T-helper 9 cell (primary cell): ENCODE results near the gene ULK4.
A peak's percentile ranks its signal among the peaks of the same experiment; 100 is the strongest.
"Not testable (repeated sequence)": the region's sequence is repeated elsewhere in the genome, so short reads cannot be mapped to it uniquely, and the experiment has no call there.

ENCODE experiments used
- DNase-seq: peaks from one replicate; pipeline ENCODE4 v3.0.0-alpha.2; 2020
- total RNA-seq, 2 donors: gene quantifications; one replicate each; lab custom pipeline; 2026; lab: John Stamatoyannopoulos, UW

The ULK4 gene
- total RNA-seq: 36.9 to 39.3 reads per million in 2 donors

DNA sequence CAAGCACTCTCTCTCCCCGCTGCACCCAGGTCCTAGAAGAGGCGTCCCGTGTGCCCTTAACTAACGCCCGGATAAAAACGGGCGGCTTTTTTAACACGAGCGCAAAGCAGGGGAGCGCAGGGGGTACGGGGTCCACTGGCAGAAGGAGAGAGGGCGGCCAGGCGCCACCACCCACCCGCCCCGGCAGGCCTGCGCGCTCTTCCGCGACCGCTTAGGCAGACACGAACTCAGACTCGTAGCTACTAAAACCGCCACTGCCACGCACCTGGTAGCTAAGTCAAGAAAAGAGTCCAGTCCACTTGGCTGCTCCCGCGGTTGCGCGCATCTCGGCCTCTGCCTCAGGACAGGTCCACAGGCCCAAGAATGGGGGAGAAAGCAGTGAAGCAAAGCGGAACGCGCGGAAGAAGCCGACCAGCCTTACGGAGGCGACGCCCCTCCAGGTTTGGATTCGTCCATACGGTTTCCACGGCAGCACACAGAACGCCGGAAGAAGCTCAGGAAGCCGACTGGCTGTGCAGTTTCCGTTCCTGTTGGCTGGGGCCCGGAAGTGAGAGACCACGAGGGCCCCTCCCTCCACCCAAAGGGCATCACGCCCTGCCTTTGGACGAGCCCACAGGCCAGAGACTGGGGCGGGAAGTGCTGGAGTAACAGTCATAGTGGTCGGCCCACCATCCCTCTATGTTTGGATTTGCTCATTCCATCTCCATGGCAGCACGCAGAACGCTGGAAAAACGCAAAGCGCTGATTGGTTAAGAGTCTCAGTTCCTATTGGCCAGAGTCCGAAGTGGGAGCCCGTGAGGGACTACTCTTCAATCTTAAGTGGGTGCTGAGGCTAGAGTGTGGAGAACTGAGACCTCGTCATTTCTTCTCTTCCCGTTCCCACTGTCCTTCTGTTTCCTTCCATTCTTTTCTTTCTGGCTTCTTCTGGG, at the start of gene ULK4:
Gene ULK4, minus strand, starts transcription at position 353 of the 929 bp plus-strand sequence. CDS start 7,344 bp downstream, outside the sequence.
- DNase-seq: peak; percentile 88

DNA sequence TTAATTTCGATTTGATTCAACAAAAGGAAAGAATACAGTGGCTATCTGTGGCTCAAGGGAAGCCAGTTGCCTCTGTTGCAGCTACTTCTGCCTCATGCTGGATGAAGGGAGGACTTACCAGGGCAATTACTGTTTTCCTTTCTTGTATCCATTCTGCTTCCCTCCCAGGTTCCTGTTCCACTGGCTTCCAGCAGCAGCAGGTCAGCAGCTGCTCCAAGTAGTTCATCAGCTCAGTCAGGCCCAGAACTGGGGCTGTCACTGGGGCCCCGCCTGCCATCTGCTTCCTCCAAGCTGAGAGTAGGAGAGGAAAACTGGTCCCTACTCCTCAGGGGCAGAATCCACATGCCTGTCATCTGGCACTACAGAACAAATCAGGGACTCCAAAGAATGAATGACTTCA, 48.6 kb upstream of the ULK4 start:
- no peak for DNase-seq

DNA sequence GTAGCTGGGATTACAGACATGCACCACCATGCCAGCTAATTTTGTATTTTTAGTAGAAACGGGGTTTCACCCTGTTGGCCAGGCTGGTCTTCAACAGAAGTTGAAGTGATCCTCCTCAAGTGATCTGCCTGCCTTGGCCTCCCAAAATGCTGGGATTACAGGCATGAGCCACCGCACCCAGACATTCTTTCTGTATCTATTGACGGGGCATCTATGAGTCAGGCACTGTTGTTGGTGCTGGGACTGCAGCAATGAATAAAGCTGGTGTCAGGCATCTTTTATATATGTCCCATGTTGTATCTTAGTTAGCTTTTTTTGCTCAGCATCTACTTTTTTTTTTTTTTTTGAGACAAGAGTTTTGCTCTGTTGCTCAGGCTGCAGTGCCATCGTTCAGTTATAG, 47.6 kb upstream of the ULK4 start:
- no peak for DNase-seq

DNA sequence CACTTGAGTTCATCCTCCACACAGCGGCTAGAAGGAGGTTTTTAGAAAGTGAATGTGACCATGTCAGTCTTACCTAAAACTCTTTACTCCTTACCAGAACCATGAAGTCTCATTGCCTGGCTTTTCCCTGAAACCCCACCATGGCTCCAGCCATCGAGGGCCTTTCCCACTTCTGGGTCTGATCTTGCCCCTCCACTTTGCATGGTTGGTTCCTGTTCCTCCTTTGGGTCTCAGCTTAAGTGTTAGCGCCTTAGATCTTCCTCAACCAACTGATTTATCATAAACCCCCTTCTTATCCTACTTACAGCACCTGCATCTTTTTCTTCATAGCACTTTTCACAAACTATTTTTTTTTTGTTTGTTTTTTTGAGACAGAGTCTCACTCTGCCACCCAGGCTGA, 45.9 kb upstream of the ULK4 start:
- no peak for DNase-seq

DNA sequence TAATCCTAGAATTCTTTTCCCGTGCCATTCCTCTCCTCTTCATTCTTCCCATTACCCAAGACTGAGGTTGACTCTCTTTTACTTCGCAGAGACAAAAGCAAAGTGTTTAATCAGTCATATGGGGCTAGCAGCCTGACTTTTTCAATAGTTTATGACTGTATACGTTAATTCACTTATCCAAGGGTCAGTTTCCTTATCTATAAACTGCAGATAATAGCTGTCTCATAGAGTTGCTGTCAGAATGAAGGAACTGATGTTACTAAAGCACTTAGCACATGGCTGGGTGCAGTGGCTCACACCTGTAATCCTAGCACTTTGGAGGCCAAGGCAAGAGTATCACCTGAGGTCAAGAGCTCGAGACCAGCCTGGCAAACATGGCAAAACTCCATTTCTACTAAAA, 43.5 kb upstream of the ULK4 start:
- no peak for DNase-seq

DNA sequence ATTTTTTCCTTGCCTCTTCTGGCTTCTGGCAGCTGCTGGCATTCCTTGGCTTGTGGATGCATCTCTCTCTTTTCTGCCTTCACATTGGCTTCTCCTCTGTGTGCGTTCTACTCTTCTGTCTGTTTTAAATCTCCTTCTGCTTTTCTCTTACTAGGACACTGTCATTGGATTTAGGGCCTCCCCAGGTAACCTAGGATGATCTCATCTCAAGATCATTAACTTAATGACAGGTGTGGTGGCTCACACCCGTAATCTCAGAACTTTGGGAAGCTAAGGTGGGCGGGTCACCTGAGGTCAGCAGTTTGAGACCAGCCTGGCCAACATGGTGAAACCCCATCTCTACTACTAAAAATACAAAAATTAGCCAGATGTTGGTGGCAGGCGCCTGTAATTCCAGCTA, 40.9 kb upstream of the ULK4 start:
- DNase-seq: no peak

DNA sequence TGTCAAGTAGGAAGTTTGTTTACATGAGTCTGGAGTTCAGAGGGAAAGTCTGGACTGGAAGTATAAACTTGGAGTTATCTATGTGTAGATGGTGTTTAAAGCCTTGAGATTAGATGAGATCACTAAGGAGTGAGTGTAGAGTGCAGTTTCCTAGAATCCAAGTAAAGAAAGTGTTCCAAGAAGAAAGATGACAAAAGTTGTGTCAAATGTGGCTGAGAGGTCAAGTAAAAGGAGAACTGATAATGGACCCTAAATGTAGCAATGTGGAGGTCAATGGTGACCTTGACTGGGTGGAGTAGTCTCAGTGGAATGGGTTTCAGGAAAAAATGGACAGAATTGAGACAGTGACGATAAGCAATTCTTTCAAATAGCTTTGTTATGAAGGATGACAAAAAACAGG, 39.9 kb upstream of the ULK4 start:
- DNase-seq: no peak

DNA sequence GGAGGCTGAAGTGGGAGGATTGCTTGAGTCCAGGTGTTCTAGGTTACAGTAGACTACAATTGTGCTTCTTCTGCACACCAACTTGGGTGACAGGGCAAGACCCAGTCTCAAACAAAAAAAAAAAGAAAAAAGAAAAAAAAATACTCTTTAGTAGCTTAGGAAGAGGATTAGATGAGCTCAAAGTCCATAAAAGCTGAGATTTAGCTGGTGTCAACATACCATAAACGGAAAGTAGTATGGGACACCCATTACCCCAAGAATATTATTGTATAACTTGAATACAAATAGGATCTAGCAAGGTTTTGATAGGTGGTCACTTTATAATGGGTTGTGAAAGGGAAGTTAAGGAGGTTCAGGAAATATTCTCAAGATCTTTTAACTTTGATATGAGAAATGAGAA, 38.0 kb upstream of the ULK4 start:
- DNase-seq: no peak

DNA sequence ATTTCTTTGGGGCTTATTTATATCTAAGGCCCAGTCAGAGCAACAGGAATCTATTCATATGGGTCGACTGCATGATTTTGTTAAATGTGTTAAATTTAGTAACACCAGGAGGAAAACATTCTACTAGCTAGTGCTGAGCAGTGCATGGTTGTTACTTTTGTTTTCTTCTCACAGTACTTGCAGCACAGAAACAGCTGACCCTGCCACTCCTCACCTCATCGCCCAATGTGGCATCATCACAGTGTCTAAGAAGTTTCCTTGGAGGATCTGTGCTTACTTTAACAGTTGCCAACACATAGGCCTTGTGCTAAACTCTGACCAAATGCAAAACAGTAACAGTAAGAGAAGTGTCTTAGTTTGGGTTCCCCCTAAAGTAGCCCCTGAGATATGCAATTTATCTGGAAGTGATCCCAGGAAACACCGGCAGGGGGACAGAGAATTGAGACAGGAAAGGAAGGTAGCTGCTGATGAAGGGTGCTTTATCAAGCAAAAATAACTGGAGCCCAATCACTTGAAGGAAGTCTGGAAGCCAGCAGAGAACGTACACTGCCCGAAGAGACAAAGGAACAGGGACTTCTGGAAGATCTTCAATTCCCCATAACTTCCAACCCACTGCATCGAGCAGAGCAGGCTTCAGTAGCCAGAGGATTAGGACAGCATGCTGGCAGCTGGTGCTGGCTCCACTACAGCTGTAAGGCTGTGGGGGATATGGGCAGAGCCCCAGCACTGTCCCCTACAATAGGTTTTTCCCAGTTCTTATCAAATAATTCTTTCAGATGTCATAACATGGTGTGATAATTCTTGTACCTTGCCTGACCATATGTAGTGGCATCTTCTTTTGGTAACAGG, 36.0 kb upstream of the ULK4 start:
- no peak for DNase-seq

DNA sequence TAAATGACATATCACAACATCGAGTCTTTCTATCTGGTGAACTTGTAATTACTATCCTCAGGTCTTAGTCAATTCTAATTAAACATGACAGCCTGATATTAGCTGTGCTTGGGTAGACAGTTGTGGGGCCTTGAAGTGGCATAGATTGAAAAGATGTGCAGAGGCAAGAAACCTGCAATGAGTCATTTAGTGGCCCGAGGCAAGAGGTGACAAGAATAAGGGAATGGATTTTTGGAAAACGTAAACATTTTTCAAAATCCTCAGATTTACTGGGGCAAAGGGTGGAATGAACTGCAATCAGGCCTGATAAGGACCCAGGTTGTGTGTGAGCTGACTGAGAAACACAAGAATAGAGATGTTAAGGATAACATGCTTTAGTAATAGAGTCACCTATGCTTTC, 29.5 kb upstream of the ULK4 start:
- no peak for DNase-seq

DNA sequence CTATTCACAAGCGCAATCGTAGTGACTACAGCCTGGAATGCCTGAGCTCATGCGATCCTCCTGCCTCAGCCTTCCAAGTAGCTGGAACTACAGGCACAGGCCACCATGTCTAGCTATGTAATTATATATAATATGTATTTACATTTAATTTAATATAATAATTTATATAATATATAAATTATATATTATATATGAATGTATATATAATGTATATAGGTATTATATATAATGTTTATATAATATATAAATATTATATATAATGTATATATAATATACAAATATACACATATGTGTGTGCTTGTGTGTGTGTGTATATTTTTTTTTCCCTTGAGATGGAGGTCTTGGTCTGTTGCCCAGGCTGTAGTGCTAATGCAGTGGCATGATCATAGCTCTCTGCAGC, 27.6 kb upstream of the ULK4 start:
- DNase-seq: no peak

DNA sequence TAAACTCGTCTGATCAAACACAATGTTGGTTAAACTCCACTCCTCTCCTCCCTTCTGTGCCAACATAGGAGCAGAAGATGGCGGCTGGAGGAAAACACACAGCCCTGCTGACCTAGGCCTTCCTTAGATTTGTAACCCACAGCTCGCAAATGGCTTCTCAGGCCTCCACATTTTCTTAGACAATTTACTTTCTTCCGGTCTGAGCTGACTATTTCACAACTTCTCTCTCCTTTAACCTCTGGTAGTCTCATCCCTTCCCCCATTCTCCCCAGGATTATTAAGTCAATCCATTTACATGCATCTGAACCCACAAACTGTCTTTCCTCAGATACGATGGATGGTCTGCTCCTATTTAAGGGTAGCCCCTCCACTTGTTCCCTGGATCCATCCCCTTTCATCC, 25.7 kb upstream of the ULK4 start:
- no peak for DNase-seq

DNA sequence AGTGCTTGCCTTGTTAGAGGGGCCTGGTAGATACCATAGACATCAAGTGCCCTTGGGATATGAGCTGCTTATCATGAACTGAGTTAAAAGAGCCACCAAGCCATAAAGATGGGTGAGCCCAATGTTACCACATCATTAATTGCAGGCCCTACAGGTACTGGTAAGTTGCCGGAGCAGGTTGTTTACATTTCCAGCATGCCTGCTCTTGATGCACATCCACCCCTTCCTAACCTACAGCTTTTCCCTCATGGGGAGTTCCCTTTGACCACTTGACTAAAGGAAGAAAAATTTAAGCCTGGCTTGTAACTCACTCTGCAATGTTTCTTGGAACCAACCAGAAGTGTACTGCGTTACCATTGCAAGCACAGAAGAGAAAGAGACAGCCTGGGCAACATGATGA, 24.7 kb upstream of the ULK4 start:
- no peak for DNase-seq

DNA sequence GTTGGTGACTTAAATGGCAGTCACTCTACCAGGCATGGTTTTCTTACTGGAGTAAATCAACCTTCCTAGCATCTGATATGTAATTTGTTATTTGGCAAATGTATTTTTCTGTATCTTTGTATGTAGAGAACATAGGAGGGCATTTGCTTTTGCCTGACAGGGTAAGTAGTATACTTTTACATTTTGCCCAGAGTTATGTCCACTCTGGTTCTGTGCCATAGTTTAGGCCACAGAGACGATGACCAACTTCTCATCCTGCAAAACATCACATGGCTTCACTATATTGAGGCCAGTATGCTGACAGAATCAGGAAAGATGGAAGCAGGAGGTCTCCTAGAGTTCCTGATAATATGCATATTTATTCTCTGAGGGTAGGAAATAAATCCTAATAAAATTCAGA, 23.1 kb upstream of the ULK4 start:
- DNase-seq: no peak

DNA sequence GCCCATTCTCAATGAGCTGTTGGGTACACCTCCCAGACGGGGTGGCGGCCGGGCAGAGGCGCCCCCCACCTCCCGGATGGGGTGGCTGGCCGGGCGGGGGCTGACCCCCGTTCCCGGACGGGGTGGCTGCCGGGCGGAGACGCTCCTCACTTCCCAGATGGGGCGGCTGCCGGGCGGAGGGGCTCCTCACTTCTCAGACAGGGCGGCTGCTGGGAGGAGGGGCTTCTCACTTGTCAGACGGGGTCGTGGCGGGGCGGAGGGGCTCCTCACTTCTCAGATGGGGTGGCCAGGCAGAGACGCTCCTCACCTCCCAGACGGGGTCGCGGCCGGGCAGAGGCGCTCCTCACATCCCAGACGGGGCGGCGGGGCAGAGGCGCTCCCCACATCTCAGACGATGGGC, 21.2 kb upstream of the ULK4 start:
- DNase-seq: not testable (repeated sequence)

DNA sequence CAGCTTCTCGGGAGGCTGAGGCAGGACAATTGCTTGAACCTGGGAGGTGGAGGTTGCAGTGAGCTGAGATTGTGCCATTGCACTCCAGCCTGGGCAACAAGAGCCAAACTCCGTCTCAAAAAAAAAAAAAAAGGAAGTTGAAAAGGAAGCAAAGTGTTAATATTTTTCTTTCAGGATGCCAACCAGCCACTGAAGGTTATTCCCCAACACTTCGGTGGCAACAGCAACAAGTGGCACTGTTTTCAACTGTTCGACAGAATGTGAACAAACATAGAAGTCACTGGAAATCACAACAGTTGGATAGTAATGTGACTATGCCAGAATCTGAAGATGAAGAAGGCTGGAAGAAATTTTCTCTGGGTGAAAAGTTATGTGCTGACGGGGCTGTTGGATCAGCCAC, 15.5 kb upstream of the ULK4 start:
- not testable (repeated sequence) for DNase-seq

DNA sequence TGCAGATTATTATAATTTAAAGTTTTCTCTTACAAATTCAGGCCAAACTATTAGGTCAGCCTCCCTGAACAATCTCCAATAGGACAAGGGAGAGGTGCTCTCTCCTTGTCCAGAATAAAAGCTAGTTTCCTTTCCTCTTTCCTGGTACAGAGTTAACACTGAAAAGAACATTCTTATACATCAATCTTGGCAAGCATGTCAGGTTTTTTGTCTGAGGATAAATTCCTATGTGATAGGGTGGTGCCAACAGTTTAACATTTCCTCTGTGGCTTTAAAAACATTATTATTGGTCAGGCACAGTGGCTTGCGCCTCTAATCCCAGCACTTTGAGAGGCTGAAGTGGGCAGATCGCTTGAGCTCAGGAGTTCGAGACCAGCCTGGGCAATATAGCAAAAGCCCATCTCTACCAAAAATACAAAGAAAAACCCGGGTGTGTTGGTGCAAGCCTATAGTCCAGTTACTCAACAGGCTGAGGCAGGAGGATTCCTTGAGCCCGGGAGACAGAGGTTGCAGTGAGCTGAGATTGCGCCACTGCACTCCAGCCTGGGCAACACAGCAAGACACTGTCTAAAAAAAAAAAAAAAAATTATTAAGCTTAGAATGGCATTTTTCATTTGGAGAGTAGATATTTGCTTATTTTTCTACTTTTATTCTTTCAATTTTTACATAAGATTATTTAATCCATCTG, 13.7 kb upstream of the ULK4 start:
- DNase-seq: no peak

DNA sequence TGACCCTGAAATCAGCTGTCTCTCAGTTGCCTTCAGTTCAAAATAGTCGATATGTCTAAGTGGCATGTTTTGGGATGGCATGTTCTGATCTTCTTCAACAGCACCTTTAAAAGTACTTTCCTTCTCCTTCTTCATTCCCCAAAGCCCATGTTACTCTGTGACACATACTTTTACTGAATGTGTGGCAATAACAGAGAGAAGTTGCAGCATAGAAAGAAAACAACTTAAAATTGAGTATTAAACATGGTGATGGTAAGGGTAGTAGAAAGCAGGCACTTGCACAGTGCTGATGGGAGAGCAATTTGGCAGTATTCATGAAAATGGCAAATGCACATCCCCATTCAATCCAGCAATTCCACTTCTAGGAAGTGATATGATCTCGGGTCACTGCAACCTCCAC, 12.3 kb upstream of the ULK4 start:
- DNase-seq: no peak

DNA sequence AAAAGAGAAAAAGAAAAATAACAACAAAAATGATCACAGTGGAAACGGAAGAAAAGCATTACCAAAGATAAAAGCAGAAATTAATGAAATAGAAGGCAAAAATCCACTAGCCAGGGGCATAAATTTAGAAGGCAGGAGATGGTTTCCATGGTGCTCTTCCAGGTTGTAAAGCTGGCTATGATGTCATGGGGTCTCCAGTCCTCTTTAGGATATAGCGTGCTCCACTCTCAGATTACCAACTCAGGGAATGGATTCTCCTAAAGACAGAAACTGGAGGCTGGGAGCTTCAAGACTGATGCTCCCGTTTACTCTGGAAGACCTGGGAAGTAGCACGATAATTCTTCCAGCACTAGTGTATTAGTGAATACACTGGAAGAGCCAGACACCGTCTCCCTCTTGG, 10.9 kb upstream of the ULK4 start:
- no peak for DNase-seq

DNA sequence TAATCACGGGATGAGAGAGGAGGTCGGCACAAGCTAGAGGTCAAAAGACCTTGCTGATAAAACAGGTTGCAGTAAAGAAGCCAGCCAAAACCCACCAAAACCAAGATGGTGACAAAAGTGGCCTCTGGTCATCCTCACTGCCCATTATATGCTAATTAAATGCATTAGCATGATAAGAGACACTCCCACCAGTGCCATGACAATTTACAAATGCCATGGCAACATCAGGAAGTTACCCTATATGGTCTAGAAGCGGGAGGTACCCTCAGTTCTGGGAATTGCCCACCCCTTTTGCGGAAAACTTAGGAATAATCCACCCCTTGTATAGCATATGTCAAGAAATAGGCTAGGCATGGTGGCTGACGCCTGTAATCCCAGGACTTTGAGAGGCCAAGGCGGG, 4.3 kb upstream of the ULK4 start:
- DNase-seq: no peak

DNA sequence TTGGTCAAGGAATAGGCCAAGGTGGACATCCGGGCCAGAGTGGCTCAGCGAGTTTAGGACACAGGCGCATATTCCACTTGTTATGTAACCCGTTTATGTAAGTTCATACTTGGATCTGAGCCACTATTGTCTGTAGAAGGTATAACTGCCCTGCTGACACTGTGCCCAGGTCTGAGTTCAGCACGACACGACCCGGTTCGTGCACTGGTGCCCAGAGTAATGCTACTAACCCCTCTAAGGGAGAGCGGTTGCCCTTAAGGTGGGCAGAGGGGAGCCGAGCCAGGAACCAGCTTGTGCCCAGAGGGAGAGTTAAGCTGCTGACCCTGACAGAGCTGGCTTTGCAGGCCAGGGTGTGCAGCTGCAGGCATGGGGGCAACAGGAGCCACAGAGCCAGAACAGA, 1.9 kb upstream of the ULK4 start:
- no peak for DNase-seq

DNA sequence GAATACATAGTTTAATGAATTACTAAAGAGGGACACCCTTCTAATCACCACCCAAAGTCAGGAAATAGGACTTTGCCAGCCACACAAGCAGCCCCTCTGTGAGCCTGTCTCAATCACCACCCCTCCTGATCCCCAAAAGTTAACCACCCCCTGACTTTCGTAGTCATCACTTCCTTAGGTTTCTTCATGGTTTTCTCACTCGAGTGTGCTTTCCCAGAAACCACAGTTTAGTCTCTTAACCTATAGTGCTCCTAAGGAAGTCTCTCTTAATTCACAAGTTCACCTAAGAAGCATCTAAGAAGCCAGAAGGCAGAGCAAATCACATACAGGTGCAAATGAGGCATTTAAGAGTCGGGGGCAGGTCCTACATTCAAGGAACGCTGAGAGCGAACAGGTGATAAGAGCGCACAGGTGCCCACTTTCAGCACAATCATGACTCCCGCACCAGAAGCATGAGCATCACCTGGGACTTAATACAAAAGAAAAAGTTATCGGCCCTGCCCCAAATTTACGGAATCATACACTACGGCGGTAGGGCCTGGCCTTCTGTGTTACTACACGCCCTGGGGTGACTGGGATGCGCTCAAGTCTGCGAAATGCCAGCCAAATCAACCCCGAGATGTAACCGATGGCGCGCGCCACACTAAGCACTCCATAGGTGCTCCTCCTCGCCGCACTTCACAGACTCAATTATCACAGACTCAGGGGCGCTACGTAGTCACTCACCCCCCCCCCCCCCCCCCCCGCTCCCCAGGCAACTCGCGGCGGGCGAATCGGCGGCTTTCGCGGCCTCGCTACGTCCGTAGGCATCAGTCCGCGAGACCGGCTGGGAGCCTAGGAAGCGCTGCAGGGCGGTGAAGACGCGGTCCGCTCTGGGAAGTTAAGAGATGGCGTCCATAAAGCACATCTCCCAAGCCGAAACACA, 815 bp downstream of the ULK4 start:
- DNase-seq: peak; percentile 50
